Lower lobe of right lung (tissue), 2 donors: ENCODE measurements around the gene KIAA1217. TPM values are rescaled to one million over a fixed set of nuclear protein-coding genes. Genes with fewer than 3 reads are reported as not detected.

Experiments used
- ATAC-seq, 2 donors: fragments of 200-7000 bp; cut with Tn5 transposase; one replicate each; pipeline ENCODE4 v1.9.1; 2020 to 2022; ENCODE audit warnings: mild to moderate bottlenecking in 2 of 2, moderate library complexity in 2 of 2
- DNase-seq: peaks from one replicate; pipeline ENCODE4 v3.0.0-alpha.2; 2020
- H3K27ac ChIP-seq: fragments of 200-600 bp; one replicate; pipeline ENCODE4 v1.8.0; 2022
- H3K27me3 ChIP-seq: fragments of 200-600 bp; one replicate; pipeline ENCODE4 v1.8.0; 2022; ENCODE audit warnings: low read depth
- H3K36me3 ChIP-seq: fragments of 200-600 bp; one replicate; pipeline ENCODE4 v1.8.0; 2022; ENCODE audit warnings: mild to moderate bottlenecking
- H3K4me1 ChIP-seq: fragments of 200-600 bp; one replicate; pipeline ENCODE4 v1.8.0; 2022
- H3K4me3 ChIP-seq: fragments of 200-600 bp; one replicate; pipeline ENCODE4 v1.8.0; 2022; ENCODE audit warnings: mild to moderate bottlenecking
- H3K9me3 ChIP-seq: fragments of 200-600 bp; one replicate; pipeline ENCODE4 v1.8.0; 2022
- CTCF ChIP-seq: fragments of 200-600 bp; IDR thresholded peaks from one replicate; pipeline ENCODE4 v1.8.0; 2022; ENCODE audit warnings: antibody characterized with exemption, mild to moderate bottlenecking
- intact Hi-C: fragments of 100-400 bp; cut with DNase I; formaldehyde crosslinking; loops from one replicate; pipeline ENCODE4 v1.11.0; 2022
- total RNA-seq: library from RNA; stranded (reverse); fragmentation: NEBNext Ultra II Directional; extraction: Animal tissue kit (Norgen Biotek cat#: 25700); gene quantifications from one replicate; pipeline ENCODE4 v1.2.1, GENCODE V29; 2021
- donor health status: DM: no; HTN: yes; CAD: no; lungs with severe emphysema.

Gene KIAA1217
- total RNA-seq, 1 donor from 2014 or later = 37.2 TPM

- ATAC-seq (peak; percentile 74 to 77), DNase-seq (no peak)
- Histone ChIP-seq H3K27ac (peak overlapping the region; percentile 44), H3K27me3 (no peaks in the 10 kb centered on the region), H3K4me3 (peak overlapping the region; percentile 36), H3K36me3 (no peaks in the 10 kb centered on the region), H3K9me3 (no peaks in the 10 kb centered on the region), H3K4me1 (peaks cover 26% of the 10 kb centered on the region)
- no peak for TF ChIP-seq CTCF
- intact Hi-C loops = no loop called here
Observed at GRCh38 chr10:24238519-24239247, 29.7 kb downstream of the KIAA1217 start.

- no peak for TF ChIP-seq CTCF
- ATAC-seq (peak in 1 of 2 donors; percentile 45), DNase-seq (no peak)
- intact Hi-C loops = no loop called here
- Histone ChIP-seq H3K4me1 (peaks cover 26% of the 10 kb centered on the region), H3K4me3 (peak overlapping the region; percentile 36), H3K27ac (peak overlapping the region; percentile 60), H3K27me3 (no peaks in the 10 kb centered on the region), H3K9me3 (no peaks in the 10 kb centered on the region), H3K36me3 (no peaks in the 10 kb centered on the region)
Observed at GRCh38 chr10:24239289-24240040, 30.5 kb downstream of the KIAA1217 start.

GRCh38 chr10:24240041-24240751 is 31.3 kb downstream of the KIAA1217 start:
- no peaks in the 10 kb centered on the region for H3K27me3 ChIP-seq
- intact Hi-C loops = no loop called here
- no peaks in the 10 kb centered on the region for H3K9me3 ChIP-seq
- H3K36me3 ChIP-seq = no peaks in the 10 kb centered on the region
- ATAC-seq = peak; percentile 28 to 55
- peak overlapping the region; percentile 60 for H3K27ac ChIP-seq
- peaks cover 26% of the 10 kb centered on the region for H3K4me1 ChIP-seq
- TF ChIP-seq CTCF = no peak
- H3K4me3 ChIP-seq = peak overlapping the region; percentile 10
- DNase-seq = no peak

- Histone ChIP-seq H3K4me1 (peaks cover 26% of the 10 kb centered on the region), H3K9me3 (no peaks in the 10 kb centered on the region), H3K36me3 (no peaks in the 10 kb centered on the region), H3K4me3 (no peak overlapping the region), H3K27ac (no peak overlapping the region), H3K27me3 (no peaks in the 10 kb centered on the region)
- intact Hi-C loops = no loop called here
- DNase-seq (no peak), ATAC-seq (no peak)
- no peak for TF ChIP-seq CTCF
Observed at GRCh38 chr10:24241536-24242040, 32.6 kb downstream of the KIAA1217 start.

GRCh38 chr10:24242562-24242961 is 33.6 kb downstream of the KIAA1217 start:
- H3K9me3 ChIP-seq = no peaks in the 10 kb centered on the region
- no peaks in the 10 kb centered on the region for H3K36me3 ChIP-seq
- intact Hi-C loops = no loop called here
- no peak for ATAC-seq
- no peak for DNase-seq
- no peak overlapping the region for H3K4me3 ChIP-seq
- no peaks in the 10 kb centered on the region for H3K27me3 ChIP-seq
- TF ChIP-seq CTCF = no peak
- no peak overlapping the region for H3K27ac ChIP-seq
- H3K4me1 ChIP-seq = peaks cover 26% of the 10 kb centered on the region
